ENCODE data around the gene ZNF425. TPM values are rescaled to one million over a fixed set of nuclear protein-coding genes. Genes with fewer than 3 reads are reported as not detected.

Gene ZNF425
- total and polyA plus RNA-seq, 9 of the 15 experiments (the other 6 are each of a cell fraction or from before 2014, with no cell fraction given), result 0.03 to 0.89 (median 0.54) TPM

DNA sequence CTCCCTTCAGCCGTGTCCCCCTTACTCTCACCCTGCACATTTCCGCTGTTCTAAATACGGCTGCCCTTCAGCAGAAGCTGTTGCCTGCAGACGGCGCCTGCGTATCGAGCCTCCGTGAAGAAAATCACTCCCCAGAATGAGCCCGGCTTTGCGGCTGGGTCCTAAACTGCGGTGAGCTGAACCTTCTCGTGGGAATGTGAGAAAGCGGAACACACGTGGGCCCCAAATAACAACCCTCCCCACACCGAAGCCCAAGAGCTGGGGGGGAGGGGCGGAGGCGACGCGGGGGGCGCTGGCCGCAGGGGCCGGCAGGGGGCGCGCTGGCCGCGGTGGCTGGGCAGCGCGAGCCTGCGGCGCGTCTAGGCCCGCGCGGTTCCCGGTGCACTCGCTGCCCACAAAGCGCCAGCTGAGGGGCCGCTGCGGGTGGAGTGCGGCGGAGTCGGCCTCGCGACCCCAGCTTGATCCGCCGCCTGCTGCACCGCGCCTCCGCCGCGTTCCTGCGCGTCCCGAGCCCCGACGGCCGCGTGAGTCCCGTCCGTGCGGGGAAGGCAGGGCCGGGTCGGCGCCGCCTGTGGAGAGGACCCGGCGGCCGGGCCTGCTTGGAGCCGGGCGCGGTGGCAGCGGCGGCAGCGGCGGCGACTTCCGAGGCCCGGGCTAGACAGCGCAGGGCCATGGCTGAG, 21.1 kb upstream of the ZNF425 start, which contains the start of gene ZNF398 (continued):
- TF ChIP-seq FIP1L1 (IDR thresholded peaks at IDR 0.05; ENCODE audit: low read depth, low read length, poor library complexity, severe bottlenecking), result no peak
- TF ChIP-seq POLR2A (conservative IDR thresholded peaks at IDR 0.05), result peak; percentile 85
- no peak for TF ChIP-seq ZNF253 (CRISPR knock-in tag; conservative IDR thresholded peaks at IDR 0.05)
- peak; percentile 76 for TF ChIP-seq MYC (IDR thresholded peaks at IDR 0.05; ENCODE audit: low read depth, low read length)
- no peak for TF ChIP-seq MYC (CRISPR knock-in tag; IDR thresholded peaks at IDR 0.05; ENCODE audit: borderline replicate concordance, low read depth)
- no peak for TF ChIP-seq SMARCE1 (IDR thresholded peaks at IDR 0.05)
- TF ChIP-seq MXI1 (IDR thresholded peaks at IDR 0.05; ENCODE audit: low read depth, low read length), result no peak
- TF ChIP-seq RFX5 (IDR thresholded peaks at IDR 0.05; ENCODE audit: low read depth, low read length), result no peak
- no peak for TF ChIP-seq EP300 (IDR thresholded peaks at IDR 0.05; ENCODE audit: low read length)
- peak; percentile 53; the same call in 1 of the 2 replicates for TF ChIP-seq ZNF431 (CRISPR knock-in tag; IDR thresholded peaks at IDR 0.05)
- peak; percentile 85 for TF ChIP-seq NBN (IDR thresholded peaks at IDR 0.05; ENCODE audit: low read depth)
- TF ChIP-seq, protein P1, sequence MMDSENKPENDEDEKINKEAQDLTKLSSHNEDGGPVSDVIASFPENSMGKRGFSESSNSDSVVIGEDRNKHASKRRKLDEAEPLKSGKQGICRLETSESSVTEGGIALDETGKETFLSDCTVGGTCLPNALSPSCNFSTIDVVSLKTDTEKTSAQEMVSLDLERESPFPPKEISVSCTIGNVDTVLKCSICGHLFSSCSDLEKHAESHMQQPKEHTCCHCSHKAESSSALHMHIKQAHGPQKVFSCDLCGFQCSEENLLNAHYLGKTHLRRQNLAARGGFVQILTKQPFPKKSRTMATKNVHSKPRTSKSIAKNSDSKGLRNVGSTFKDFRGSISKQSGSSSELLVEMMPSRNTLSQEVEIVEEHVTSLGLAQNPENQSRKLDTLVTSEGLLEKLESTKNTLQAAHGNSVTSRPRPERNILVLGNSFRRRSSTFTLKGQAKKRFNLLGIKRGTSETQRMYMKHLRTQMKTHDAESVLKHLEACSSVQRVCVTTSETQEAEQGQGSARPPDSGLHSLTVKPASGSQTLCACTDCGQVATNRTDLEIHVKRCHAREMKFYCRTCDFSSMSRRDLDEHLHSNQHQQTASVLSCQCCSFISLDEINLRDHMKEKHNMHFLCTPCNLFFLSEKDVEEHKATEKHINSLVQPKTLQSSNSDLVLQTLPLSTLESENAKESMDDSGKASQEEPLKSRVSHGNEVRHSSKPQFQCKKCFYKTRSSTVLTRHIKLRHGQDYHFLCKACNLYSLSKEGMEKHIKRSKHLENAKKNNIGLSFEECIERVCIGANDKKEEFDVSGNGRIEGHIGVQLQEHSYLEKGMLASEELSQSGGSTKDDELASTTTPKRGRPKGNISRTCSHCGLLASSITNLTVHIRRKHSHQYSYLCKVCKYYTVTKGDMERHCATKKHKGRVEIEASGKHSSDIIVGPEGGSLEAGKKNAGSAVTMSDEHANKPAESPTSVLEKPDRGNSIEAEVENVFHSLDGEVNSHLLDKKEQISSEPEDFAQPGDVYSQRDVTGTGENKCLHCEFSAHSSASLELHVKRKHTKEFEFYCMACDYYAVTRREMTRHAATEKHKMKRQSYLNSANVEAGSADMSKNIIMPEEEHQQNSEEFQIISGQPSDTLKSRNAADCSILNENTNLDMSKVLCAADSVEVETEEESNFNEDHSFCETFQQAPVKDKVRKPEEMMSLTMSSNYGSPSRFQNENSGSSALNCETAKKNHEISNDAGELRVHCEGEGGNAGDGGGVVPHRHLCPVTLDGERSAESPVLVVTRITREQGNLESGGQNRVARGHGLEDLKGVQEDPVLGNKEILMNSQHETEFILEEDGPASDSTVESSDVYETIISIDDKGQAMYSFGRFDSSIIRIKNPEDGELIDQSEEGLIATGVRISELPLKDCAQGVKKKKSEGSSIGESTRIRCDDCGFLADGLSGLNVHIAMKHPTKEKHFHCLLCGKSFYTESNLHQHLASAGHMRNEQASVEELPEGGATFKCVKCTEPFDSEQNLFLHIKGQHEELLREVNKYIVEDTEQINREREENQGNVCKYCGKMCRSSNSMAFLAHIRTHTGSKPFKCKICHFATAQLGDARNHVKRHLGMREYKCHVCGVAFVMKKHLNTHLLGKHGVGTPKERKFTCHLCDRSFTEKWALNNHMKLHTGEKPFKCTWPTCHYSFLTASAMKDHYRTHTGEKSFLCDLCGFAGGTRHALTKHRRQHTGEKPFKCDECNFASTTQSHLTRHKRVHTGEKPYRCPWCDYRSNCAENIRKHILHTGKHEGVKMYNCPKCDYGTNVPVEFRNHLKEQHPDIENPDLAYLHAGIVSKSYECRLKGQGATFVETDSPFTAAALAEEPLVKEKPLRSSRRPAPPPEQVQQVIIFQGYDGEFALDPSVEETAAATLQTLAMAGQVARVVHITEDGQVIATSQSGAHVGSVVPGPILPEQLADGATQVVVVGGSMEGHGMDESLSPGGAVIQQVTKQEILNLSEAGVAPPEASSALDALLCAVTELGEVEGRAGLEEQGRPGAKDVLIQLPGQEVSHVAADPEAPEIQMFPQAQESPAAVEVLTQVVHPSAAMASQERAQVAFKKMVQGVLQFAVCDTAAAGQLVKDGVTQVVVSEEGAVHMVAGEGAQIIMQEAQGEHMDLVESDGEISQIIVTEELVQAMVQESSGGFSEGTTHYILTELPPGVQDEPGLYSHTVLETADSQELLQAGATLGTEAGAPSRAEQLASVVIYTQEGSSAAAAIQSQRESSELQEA (IDR thresholded peaks at IDR 0.05; ENCODE audit: low read depth), result no peak
- peak; percentile 84 for TF ChIP-seq TAF1 (IDR thresholded peaks at IDR 0.05; ENCODE audit: control insufficient read depth, extremely low read depth, insufficient read depth, low read length, severe bottlenecking)
- TF ChIP-seq ZC3H8 (IDR thresholded peaks at IDR 0.05), result no peak
- no peak for TF ChIP-seq ARID1B (IDR thresholded peaks at IDR 0.05)
- 0 out of 2 replicates have a peak, but pooled peaks have one; percentile 6 for TF ChIP-seq HDAC6 (IDR thresholded peaks at IDR 0.05; ENCODE audit: low read depth, low read length)
- TF ChIP-seq, protein P2, sequence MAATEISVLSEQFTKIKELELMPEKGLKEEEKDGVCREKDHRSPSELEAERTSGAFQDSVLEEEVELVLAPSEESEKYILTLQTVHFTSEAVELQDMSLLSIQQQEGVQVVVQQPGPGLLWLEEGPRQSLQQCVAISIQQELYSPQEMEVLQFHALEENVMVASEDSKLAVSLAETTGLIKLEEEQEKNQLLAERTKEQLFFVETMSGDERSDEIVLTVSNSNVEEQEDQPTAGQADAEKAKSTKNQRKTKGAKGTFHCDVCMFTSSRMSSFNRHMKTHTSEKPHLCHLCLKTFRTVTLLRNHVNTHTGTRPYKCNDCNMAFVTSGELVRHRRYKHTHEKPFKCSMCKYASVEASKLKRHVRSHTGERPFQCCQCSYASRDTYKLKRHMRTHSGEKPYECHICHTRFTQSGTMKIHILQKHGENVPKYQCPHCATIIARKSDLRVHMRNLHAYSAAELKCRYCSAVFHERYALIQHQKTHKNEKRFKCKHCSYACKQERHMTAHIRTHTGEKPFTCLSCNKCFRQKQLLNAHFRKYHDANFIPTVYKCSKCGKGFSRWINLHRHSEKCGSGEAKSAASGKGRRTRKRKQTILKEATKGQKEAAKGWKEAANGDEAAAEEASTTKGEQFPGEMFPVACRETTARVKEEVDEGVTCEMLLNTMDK (IDR thresholded peaks at IDR 0.05; ENCODE audit: borderline replicate concordance, insufficient read depth, low read depth, low read length, poor library complexity, severe bottlenecking), result peak; percentile 95
- peak; percentile 69 for TF ChIP-seq POLR2B (IDR thresholded peaks at IDR 0.05; ENCODE audit: low read depth, partially characterized antibody)
- peak; percentile 86 for TF ChIP-seq MTA1 (IDR thresholded peaks at IDR 0.05; ENCODE audit: borderline replicate concordance)

Data from K562 (cell line).